ENCODE data around the gene RAB8B.

- TF ChIP-seq CTCF (conservative IDR thresholded peaks at IDR 0.05; ENCODE audit: low read depth, low read length) (no peak), EZH2 (IDR thresholded peaks at IDR 0.05; ENCODE audit: low read length, unreplicated experiment) (no peak)
These were observed 1.6 kb downstream of the RAB8B start for GRCh38 chr15:63190769-63191649.
